Measurements from ENCODE around the gene FMO1. TPM values are rescaled to one million over a fixed set of nuclear protein-coding genes. Genes with fewer than 3 reads are reported as not detected.

The FMO1 gene
- total and polyA plus RNA-seq, 8 donors = 1.9 to 7.5 (median 2.9) TPM

- Histone ChIP-seq H3K9me3 (no peaks in the 10 kb centered on the region), H3K27me3 (peaks cover 0 to 20% of the 10 kb centered on the region in 2 donors), H3K4me1 (peaks cover 0 to 2% of the 10 kb centered on the region in 2 donors), H3K36me3 (no peaks in the 10 kb centered on the region), H3K4me3 (no peak overlapping the region), H3K27ac (no peak overlapping the region)
- DNase-seq (peak in 1 of 4 donors; percentile 69), ATAC-seq (no peak)
- intact Hi-C loops (cut with DNase I) = no loop called here
- no peak for TF ChIP-seq CTCF (IDR thresholded peaks at IDR 0.05)
Observed at GRCh38 chr1:171256940-171257606, 8.8 kb downstream of the FMO1 start.

GRCh38 chr1:171257607-171258076 is 9.3 kb downstream of the FMO1 start:
- Histone ChIP-seq H3K9me3 (no peaks in the 10 kb centered on the region), H3K4me3 (no peak overlapping the region), H3K4me1 (no peaks in the 10 kb centered on the region), H3K36me3 (no peaks in the 10 kb centered on the region), H3K27ac (no peak overlapping the region), H3K27me3 (peaks cover 0 to 15% of the 10 kb centered on the region in 2 donors)
- DNase-seq (no peak), ATAC-seq (peak; percentile 21)
- TF ChIP-seq CTCF (IDR thresholded peaks at IDR 0.05) = no peak
- intact Hi-C loops (cut with DNase I) = no loop called here

GRCh38 chr1:171258429-171258828 is 10.1 kb downstream of the FMO1 start:
- no peaks in the 10 kb centered on the region for H3K36me3 ChIP-seq
- intact Hi-C loops (cut with DNase I) = no loop called here
- H3K9me3 ChIP-seq = no peaks in the 10 kb centered on the region
- H3K4me3 ChIP-seq = no peak overlapping the region
- peaks cover 0 to 7% of the 10 kb centered on the region in 2 donors for H3K27me3 ChIP-seq
- TF ChIP-seq CTCF (IDR thresholded peaks at IDR 0.05) = no peak
- DNase-seq (no peak), ATAC-seq (no peak)
- no peak overlapping the region for H3K27ac ChIP-seq
- H3K4me1 ChIP-seq = no peaks in the 10 kb centered on the region

- ATAC-seq (no peak), DNase-seq (no peak)
- Histone ChIP-seq H3K9me3 (no peaks in the 10 kb centered on the region), H3K27ac (no peak overlapping the region), H3K36me3 (no peaks in the 10 kb centered on the region), H3K4me3 (no peak overlapping the region), H3K27me3 (peaks cover 0 to 4% of the 10 kb centered on the region in 2 donors), H3K4me1 (no peaks in the 10 kb centered on the region)
- intact Hi-C loops (cut with DNase I) = no loop called here
- TF ChIP-seq CTCF (IDR thresholded peaks at IDR 0.05) = no peak
Observed at GRCh38 chr1:171258943-171259342, 10.6 kb downstream of the FMO1 start.

- no peak overlapping the region for H3K27ac ChIP-seq
- ATAC-seq = no peak
- intact Hi-C loops (cut with DNase I) = no loop called here
Observed at GRCh38 chr1:171261336-171261735, 13.0 kb downstream of the FMO1 start.

More at GRCh38 chr1:171261336-171261735, 13.0 kb downstream of the FMO1 start:
- no peak for DNase-seq
- H3K4me3 ChIP-seq = no peak overlapping the region
- no peaks in the 10 kb centered on the region for H3K27me3 ChIP-seq
- H3K4me1 ChIP-seq = no peaks in the 10 kb centered on the region
- no peaks in the 10 kb centered on the region for H3K9me3 ChIP-seq
- TF ChIP-seq CTCF (IDR thresholded peaks at IDR 0.05) = no peak
- H3K36me3 ChIP-seq = no peaks in the 10 kb centered on the region

Data from left lung (tissue), 10 donors.